HT1080 (cell line): ENCODE measurements around the gene PARD3B. TPM values are rescaled to one million over a fixed set of nuclear protein-coding genes. Genes with fewer than 3 reads are reported as not detected.
A peak's percentile ranks its signal among the peaks of the same experiment; 100 is the strongest.

Experiments used
- DNase-seq: peaks from one replicate; pipeline ENCODE4 v3.0.0-alpha.2; 2015; ENCODE audit warnings: low read depth
- total RNA-seq: library from RNA; depleted of rRNA; stranded (reverse); fragments of >200 nt; shearing (Covaris generic); gene quantifications from 2 replicates; pipeline ENCODE4 v1.2.3, GENCODE V29; 2014

PARD3B gene
- total RNA-seq, 1 experiment from 2014 or later, result 2.2 TPM

- no peak for DNase-seq
These were observed 1088.7 kb downstream of the PARD3B start for GRCh38 chr2:205633994-205634393.

GRCh38 chr2:205636549-205637319, 1091.5 kb downstream of the PARD3B start:
- no peak for DNase-seq

DNA sequence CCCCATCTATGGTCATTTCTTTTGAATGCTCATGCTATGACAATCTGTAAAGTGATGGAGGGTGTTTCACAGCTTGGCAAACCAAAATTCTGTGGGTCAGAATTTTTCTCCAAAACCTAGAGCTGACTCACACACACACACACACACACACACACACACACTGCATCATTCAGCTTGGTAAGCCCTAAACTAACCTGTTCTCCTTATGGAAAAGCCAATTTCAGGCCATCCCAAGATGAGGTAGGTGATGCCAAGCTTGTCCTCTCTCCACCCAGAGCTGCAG, 1092.0 kb downstream of the PARD3B start:
- DNase-seq, result no peak

GRCh38 chr2:205637779-205638503, 1092.7 kb downstream of the PARD3B start:
- peak; percentile 37 for DNase-seq

GRCh38 chr2:205640716-205641115, 1095.4 kb downstream of the PARD3B start:
- no peak for DNase-seq

DNA sequence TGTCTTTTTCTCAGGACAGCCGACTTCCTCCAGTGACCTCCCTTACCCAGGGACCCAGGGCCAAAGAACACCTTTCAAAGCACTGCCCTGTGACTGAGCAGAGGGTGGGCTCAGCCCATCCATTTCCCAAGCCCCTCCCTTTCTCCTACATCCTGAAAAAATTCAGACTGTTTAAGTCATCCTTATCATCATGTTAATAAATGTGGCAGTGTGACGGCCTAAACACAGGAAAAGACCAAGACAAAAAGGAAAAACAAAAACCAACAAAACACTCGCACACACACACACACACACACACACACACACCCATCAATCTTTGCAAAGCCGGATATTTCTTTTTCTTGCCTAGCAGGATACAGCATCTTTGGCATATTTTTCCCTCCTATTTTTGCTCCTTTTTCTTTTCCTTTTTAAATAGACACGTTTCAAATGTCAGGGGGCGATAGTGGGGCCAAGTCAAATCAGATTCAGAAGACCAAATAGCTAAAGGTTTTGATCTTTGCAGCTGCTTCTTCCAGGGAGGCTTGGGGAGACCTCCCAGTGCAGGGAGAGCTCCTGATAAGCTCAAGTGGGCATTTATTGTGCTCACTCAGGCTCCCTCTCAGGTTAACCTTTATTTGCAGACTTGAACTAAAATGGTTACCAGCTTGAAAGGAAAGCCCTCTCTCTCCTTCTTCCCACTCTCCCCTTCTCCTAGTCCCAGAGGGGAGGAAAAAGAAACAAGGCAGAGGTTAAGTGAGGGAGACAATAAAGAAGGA, 1097.5 kb downstream of the PARD3B start:
- DNase-seq, result no peak

DNA sequence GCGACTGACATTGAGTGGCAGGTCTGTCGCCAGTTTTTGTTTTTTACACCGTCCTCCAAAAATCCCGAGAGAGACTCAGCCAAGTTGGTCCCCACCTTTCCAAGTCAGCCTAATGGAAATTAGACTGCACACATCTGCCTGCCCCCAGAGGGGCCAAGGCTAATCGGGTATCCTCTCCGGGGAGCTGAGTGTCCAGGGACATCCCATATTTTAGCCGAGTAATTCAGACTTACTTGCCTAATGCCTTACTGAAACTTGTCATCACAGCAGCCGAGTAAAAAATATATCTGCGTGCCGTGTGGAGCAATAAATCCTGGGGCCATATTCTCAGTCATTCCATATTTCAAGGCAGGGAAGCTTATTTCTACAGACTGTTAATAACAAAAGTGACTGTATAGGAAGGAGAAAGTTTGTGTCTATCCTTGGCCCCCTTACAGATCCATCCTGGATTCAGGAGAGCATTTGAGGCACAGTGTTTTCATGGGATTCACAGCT, 1098.2 kb downstream of the PARD3B start:
- no peak for DNase-seq

DNA sequence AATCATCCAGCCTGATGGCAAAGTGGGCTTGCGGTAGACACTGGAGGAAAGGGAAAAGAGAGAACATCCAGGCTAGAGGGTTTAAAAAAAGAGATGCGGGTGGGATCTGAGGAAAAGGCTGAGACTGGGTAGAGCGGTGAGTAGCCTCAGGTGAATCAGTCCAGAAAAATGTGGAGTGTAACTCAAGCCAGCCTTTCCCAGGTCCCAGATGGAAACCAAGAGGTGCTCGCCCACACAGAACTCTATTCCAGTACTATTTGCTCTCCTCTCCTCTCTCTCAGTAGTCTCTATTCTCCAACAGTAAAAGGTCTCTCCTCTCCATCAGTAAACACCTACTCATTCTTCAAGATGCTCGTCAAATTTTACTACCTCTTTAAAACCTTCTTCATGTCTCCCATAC, 1098.7 kb downstream of the PARD3B start:
- peak; percentile 68 for DNase-seq

GRCh38 chr2:205646680-205647079, 1101.4 kb downstream of the PARD3B start:
- no peak for DNase-seq

DNA sequence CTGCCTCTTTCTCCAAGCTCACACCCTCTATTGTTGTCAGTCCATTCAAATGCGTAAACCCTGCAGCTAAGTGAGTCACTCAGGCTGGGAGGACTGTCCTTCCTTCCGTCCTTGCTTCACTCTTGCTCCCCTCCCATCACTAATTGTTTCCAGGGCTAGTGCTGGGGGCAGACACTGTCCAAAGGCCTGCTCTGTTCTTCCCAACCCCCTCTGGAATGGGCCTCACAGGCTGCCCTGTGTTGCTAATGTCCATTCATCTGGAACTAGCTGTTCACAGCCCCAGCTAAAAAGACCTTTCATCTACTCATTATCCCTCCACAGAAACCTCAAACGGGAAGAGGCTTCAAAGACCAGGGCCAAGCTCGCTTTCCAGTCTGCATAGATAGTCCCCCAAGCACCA, 1105.2 kb downstream of the PARD3B start:
- peak; percentile 86 for DNase-seq

- no peak for DNase-seq
These were observed 1105.7 kb downstream of the PARD3B start for GRCh38 chr2:205650931-205651330.

DNA sequence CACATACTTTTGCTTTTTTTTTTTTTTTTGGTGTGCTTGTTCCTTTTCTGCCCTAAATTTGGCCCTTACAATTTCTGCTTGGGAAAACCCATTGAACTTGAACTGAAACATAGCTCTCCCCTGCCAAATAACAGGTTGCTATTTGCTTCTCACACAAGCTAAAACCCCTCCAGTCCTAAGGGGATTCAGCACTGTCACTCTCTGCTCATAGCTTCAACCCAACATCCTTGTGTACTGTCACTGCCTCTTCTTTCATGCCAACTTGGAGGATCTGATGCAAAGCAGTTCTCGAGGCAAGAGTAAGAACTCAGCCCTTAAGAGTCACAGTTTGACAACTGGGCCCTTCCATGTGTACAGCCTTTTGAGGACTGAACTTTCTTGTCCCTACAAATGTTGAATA, 1106.4 kb downstream of the PARD3B start:
- DNase-seq, result no peak

DNA sequence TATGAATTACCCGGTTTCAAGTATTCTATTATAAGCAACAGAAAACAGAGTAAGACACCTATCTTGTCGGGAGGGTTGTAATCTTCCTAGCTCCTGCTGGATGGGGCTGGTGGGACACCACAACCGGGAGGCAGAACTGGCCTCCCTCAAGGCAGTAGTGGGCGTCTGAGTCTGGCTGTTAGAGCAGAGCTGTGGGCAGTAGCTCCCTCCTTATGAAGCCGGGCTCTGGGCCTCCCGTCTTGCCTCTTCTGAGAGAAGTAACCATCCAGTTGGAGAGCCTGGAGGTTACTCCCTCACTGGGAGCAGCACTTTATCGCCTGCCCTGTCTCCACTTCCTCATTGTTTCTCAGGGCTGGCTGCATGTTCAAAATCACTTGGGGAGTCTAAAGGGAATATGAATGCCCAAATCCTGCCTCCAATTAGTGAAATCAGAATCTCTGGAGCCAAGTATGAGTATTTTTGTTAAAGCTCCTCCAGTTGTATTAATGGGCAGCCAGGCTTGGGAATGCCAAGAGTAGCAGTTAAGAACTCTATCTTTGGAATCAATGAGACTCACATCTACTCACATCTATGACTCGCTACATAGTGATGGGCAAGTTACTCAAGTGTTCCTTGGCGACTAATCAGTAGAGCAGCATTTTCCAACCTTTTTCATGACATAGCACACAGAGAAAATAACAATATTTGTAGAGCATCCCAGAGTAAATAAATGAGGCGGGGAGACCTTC, 1109.8 kb downstream of the PARD3B start:
- DNase-seq, result peak; percentile 70

DNA sequence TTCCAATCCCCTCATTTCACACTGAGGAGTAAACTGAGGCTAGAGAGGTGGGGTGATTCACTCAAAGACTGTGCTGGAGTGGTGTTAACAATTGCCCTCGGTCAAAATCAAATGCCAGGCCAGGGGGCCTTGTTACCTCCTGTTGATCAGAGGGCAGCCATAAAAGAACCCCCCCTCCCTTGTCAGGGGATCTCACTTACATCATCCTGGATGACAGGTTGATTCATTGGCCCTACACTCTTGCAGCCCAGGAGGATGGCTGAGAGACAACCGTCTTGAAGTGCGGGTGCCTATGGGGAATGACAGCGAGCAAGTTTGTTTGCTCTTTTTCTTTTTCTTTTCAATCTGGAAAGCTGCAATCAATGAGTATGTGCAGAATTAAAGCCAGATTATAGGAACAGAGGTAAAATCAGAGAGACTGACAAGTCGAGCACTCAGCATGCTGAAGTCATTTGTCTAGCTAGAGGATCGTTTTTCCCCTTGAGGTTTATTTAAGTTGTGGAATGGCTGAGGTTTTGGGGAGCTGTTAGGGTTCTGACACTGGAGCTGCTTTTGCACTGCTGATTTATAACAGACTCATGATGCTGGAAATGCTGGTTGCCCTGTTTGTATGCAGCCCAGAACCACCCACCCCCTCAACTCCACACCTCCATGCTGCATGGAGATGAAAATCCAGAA, 1110.6 kb downstream of the PARD3B start:
- DNase-seq, result no peak

DNA sequence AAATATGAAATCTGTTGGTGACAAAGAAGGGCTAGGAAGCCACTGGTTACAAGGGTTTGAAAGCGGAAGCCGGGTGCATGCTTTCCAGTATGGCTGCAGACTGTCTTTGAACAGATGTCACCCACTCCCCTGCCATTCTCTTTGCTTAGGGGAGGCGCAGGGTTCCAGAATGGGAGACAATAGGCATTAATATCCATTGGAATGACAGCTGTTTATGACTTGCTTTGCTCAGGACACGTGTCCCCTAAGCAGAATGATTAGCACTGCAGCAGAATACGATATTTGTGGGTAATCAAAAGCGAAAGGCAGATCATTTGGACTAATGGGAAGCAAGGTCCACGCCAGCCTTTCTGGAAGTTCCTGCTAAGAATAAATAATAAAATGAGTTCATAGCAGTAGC, 1111.2 kb downstream of the PARD3B start:
- DNase-seq, result no peak

DNA sequence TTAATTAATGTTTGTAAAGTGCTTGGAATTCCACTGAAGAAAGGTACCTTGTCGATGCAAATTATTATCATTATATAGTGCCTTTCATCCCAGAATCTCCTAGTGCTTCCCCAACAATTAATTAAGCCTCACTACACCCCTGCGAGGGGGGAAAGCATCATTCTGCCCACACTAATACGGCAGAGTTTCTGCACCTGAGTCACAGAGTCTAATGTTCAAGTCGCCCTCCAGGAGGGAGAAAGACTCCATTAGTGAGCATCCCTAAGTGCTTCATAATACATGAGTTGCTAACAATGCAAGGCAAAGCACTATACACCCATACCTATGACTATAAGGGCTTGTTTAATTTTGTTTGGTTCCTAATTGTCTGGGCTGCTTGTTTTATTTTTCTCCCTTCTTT, 1111.7 kb downstream of the PARD3B start:
- no peak for DNase-seq

GRCh38 chr2:205657579-205657978, 1112.3 kb downstream of the PARD3B start:
- no peak for DNase-seq

DNA sequence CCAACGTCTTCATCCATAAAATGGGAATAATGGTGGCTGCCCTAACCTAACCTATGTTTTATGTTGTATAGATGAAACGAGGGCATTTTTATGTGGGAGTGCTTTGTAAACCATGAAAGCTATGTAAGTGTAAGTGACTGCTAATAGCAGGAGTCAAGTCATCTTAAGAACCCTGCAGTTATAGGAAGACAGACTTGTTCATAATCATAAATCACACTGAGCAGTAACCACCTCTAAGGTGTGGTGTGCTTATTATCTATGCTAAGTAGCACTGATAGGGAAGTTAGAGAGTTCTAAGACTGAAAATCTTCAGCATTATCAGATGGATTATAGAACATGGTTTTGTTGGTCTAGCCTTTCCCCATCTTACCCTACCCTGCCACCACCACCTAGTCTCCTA, 1112.8 kb downstream of the PARD3B start:
- DNase-seq, result no peak

DNA sequence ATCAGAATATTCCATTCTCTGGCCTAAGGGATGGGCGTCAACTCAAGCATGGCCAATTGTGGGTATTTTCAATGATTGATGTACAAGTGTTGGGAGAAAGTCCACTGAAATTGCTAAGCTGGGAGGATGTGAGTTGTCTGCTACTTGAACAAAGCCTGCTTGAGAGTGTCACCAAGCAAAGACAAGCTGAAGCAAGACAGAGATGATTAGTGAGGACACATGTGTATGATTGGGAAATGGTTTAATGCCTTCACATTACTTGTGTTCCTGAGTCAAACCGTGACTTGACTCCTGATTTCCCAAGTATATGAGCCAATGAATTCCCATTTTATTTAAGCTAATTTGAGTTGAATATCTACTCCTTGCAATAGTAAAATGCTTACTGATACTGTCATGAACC, 1113.3 kb downstream of the PARD3B start:
- DNase-seq, result no peak

- DNase-seq, result no peak
These were observed 1114.6 kb downstream of the PARD3B start for GRCh38 chr2:205659922-205660321.
